Subcutaneous adipose tissue (tissue), 4 donors: ENCODE measurements around the gene TPO. TPM values are rescaled to one million over a fixed set of nuclear protein-coding genes. Genes with fewer than 3 reads are reported as not detected.

Source experiments
- CTCF ChIP-seq: fragments of 450-650 bp; IDR thresholded peaks from one replicate; pipeline ENCODE4 v1.5.1; 2016; ENCODE audit warnings: low read depth, mild to moderate bottlenecking, control low read depth, antibody characterized with exemption, moderate library complexity
- total RNA-seq, 4 donors: library from RNA; depleted of rRNA; stranded (reverse); fragments of >200 nt; gene quantifications; one replicate each; pipeline ENCODE4 v1.1.0, GENCODE V29; 2016

The TPO gene
- total RNA-seq, 4 donors from 2014 or later: 5.9 to 22.2 (median 15.4) TPM

GRCh38 chr2:1556286-1556685, 143.0 kb downstream of the TPO start:
- no peak for TF ChIP-seq CTCF

- TF ChIP-seq CTCF: no peak
Observed at GRCh38 chr2:1556776-1557466, 143.7 kb downstream of the TPO start.

- no peak for TF ChIP-seq CTCF
Observed at GRCh38 chr2:1557467-1557820, 144.2 kb downstream of the TPO start.

GRCh38 chr2:1559589-1560175, 146.4 kb downstream of the TPO start:
- no peak for TF ChIP-seq CTCF

- no peak for TF ChIP-seq CTCF
Observed at GRCh38 chr2:1561259-1561658, 148.0 kb downstream of the TPO start.

- no peak for TF ChIP-seq CTCF
Observed at GRCh38 chr2:1561811-1562421, 148.7 kb downstream of the TPO start.

- no peak for TF ChIP-seq CTCF
Observed at GRCh38 chr2:1563084-1563857, 150.0 kb downstream of the TPO start.
